ENCODE measurements around the gene IL6ST.

DNA sequence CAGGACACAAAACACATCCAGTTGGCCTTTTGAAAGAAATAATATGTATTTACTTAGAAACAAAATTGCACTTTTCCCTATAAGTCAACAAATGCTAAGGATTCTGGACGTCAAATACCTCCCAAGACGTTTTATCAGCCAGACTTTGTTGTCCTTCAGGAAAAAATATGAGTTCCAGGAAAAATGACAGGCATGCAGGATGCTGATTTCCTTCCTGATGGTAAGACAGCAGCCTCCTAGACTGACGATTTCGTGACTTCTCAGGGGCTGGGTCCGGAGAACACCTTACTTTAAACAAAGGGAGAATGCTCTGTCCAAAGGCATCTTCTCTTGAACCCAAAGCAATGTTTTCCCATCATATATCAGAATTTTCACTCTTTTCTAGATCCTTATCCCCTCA is 69.1 kb downstream of the IL6ST start:
- TF ChIP-seq, protein P1, sequence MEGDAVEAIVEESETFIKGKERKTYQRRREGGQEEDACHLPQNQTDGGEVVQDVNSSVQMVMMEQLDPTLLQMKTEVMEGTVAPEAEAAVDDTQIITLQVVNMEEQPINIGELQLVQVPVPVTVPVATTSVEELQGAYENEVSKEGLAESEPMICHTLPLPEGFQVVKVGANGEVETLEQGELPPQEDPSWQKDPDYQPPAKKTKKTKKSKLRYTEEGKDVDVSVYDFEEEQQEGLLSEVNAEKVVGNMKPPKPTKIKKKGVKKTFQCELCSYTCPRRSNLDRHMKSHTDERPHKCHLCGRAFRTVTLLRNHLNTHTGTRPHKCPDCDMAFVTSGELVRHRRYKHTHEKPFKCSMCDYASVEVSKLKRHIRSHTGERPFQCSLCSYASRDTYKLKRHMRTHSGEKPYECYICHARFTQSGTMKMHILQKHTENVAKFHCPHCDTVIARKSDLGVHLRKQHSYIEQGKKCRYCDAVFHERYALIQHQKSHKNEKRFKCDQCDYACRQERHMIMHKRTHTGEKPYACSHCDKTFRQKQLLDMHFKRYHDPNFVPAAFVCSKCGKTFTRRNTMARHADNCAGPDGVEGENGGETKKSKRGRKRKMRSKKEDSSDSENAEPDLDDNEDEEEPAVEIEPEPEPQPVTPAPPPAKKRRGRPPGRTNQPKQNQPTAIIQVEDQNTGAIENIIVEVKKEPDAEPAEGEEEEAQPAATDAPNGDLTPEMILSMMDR (conservative IDR thresholded peaks at IDR 0.05 in 1 of 2, IDR thresholded peaks at IDR 0.05 in 1 of 2; ENCODE audit: low read depth in 1 of 2, low read length in 2 of 2) = no peak
- TF ChIP-seq EZH2 (IDR thresholded peaks at IDR 0.05; ENCODE audit: low read length, missing control alignments) = no peak

All from fibroblast of lung (primary cell).